ENCODE data around the gene MLLT10. TPM values are rescaled to one million over a fixed set of nuclear protein-coding genes. Genes with fewer than 3 reads are reported as not detected.

Gene MLLT10
- total RNA-seq, 1 experiment from 2014 or later: 45.2 TPM

GRCh38 chr10:21494191-21495001, 39.6 kb upstream of the MLLT10 start:
- no peak overlapping the region for H3K4me3 ChIP-seq (replicated peaks in 1 of 2; ENCODE audit: low read depth in 1 of 2, low read length in 2 of 2)
- ChIA-PET POLR2A (no interaction called here), CTCF (no interaction called here), RAD21 (ENCODE audit: low non-redundant PET in 1 of 2, low total read pairs in 2 of 2, uncharacterized antibody in 2 of 2, unreplicated experiment in 2 of 2) (no interaction called here)
- H3K9me2 ChIP-seq (ENCODE audit: insufficient read depth): no peaks in the 10 kb centered on the region
- H3K27me3 ChIP-seq (ENCODE audit: insufficient read depth, low read length): peaks cover 3% of the 10 kb centered on the region; the same call in 1 of the 2 replicates
- no peak overlapping the region for H3K4me2 ChIP-seq (ENCODE audit: low read length)
- no TSS peak for BruUV-seq (replicated peaks)
- ATAC-seq (no peak), DNase-seq (ENCODE audit: low read depth, low spot score) (no peak)
- H3K79me2 ChIP-seq (ENCODE audit: insufficient read depth, low read length): no peaks in the 10 kb centered on the region
- no peak overlapping the region for H3K9ac ChIP-seq (ENCODE audit: low read length)
- no peak overlapping the region for H3K27ac ChIP-seq (ENCODE audit: low read depth, low read length)
- intact Hi-C loops (cut with micrococcal nuclease): loop anchor here (5.0 kb wide), 3 partner anchors 202 to 1493 kb away; no protein-coding TSS in a partner anchor
- no peaks in the 10 kb centered on the region for H4K20me1 ChIP-seq (ENCODE audit: insufficient read depth)
- H2AFZ ChIP-seq (ENCODE audit: low read depth, low read length, poor library complexity, severe bottlenecking): no peak overlapping the region
- H3K9me3 ChIP-seq (ENCODE audit: control insufficient read depth in 1 of 2, insufficient read depth in 1 of 2, low read depth in 1 of 2, low read length in 2 of 2): no peaks in the 10 kb centered on the region
- TF ChIP-seq, protein P1, sequence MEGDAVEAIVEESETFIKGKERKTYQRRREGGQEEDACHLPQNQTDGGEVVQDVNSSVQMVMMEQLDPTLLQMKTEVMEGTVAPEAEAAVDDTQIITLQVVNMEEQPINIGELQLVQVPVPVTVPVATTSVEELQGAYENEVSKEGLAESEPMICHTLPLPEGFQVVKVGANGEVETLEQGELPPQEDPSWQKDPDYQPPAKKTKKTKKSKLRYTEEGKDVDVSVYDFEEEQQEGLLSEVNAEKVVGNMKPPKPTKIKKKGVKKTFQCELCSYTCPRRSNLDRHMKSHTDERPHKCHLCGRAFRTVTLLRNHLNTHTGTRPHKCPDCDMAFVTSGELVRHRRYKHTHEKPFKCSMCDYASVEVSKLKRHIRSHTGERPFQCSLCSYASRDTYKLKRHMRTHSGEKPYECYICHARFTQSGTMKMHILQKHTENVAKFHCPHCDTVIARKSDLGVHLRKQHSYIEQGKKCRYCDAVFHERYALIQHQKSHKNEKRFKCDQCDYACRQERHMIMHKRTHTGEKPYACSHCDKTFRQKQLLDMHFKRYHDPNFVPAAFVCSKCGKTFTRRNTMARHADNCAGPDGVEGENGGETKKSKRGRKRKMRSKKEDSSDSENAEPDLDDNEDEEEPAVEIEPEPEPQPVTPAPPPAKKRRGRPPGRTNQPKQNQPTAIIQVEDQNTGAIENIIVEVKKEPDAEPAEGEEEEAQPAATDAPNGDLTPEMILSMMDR (IDR thresholded peaks at IDR 0.05 in 2 of 3, conservative IDR thresholded peaks at IDR 0.05 in 1 of 3; ENCODE audit: borderline replicate concordance in 1 of 3, insufficient read depth in 1 of 3, low read depth in 2 of 3, low read length in 2 of 3): no peak
- TF ChIP-seq EZH2 (IDR thresholded peaks at IDR 0.05) (no peak), EZH2phosphoT487 (IDR thresholded peaks at IDR 0.05; ENCODE audit: borderline replicate concordance) (no peak), ELF1 (IDR thresholded peaks at IDR 0.05; ENCODE audit: borderline replicate concordance, low read depth) (no peak), RAD21 (IDR thresholded peaks at IDR 0.05; ENCODE audit: low read depth) (no peak), YY1 (IDR thresholded peaks at IDR 0.05; ENCODE audit: extremely low read depth, insufficient replicate concordance, low read depth, low read length) (no peak), JUND (IDR thresholded peaks at IDR 0.05) (no peak), SIN3A (IDR thresholded peaks at IDR 0.05; ENCODE audit: low read depth) (no peak), CEBPB (IDR thresholded peaks at IDR 0.05; ENCODE audit: low read depth) (no peak), POLR2A (IDR thresholded peaks at IDR 0.05; ENCODE audit: borderline replicate concordance, extremely low read depth, insufficient read depth, insufficient read length) (no peak), POLR2AphosphoS5 (IDR thresholded peaks at IDR 0.05; ENCODE audit: low read depth, low read length) (no peak), CBX3 (IDR thresholded peaks at IDR 0.05; ENCODE audit: low read depth) (no peak), SRF (IDR thresholded peaks at IDR 0.05; ENCODE audit: low read depth) (no peak), SP1 (IDR thresholded peaks at IDR 0.05; ENCODE audit: low read depth) (no peak)
- TF ChIP-seq, protein P2, sequence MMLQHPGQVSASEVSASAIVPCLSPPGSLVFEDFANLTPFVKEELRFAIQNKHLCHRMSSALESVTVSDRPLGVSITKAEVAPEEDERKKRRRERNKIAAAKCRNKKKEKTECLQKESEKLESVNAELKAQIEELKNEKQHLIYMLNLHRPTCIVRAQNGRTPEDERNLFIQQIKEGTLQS (IDR thresholded peaks at IDR 0.05): no peak
- TF ChIP-seq, protein P3, sequence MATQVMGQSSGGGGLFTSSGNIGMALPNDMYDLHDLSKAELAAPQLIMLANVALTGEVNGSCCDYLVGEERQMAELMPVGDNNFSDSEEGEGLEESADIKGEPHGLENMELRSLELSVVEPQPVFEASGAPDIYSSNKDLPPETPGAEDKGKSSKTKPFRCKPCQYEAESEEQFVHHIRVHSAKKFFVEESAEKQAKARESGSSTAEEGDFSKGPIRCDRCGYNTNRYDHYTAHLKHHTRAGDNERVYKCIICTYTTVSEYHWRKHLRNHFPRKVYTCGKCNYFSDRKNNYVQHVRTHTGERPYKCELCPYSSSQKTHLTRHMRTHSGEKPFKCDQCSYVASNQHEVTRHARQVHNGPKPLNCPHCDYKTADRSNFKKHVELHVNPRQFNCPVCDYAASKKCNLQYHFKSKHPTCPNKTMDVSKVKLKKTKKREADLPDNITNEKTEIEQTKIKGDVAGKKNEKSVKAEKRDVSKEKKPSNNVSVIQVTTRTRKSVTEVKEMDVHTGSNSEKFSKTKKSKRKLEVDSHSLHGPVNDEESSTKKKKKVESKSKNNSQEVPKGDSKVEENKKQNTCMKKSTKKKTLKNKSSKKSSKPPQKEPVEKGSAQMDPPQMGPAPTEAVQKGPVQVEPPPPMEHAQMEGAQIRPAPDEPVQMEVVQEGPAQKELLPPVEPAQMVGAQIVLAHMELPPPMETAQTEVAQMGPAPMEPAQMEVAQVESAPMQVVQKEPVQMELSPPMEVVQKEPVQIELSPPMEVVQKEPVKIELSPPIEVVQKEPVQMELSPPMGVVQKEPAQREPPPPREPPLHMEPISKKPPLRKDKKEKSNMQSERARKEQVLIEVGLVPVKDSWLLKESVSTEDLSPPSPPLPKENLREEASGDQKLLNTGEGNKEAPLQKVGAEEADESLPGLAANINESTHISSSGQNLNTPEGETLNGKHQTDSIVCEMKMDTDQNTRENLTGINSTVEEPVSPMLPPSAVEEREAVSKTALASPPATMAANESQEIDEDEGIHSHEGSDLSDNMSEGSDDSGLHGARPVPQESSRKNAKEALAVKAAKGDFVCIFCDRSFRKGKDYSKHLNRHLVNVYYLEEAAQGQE (IDR thresholded peaks at IDR 0.05; ENCODE audit: low read depth): no peak
- TF ChIP-seq, protein P4, sequence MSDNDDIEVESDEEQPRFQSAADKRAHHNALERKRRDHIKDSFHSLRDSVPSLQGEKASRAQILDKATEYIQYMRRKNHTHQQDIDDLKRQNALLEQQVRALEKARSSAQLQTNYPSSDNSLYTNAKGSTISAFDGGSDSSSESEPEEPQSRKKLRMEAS (IDR thresholded peaks at IDR 0.05): no peak
- H3K36me3 ChIP-seq (ENCODE audit: control insufficient read depth in 1 of 2, insufficient read depth in 2 of 2, low read length in 2 of 2): no peaks in the 10 kb centered on the region
- H3K4me1 ChIP-seq (ENCODE audit: control insufficient read depth in 1 of 2, insufficient read depth in 2 of 2, low read length in 2 of 2): peaks cover 2 to 20% of the 10 kb centered on the region in 2 experiments; a peak in 2 of 4 replicates
